PC-3 (cell line): ENCODE data around the gene PCNA. TPM values are rescaled to one million over a fixed set of nuclear protein-coding genes. Genes with fewer than 3 reads are reported as not detected.

ENCODE experiments used
- ATAC-seq: fragments of 200-7000 bp; cut with Tn5 transposase; 2 replicates; pipeline ENCODE4 v1.9.1; 2020; ENCODE audit warnings: mild to moderate bottlenecking, moderate library complexity
- BruUV-seq: library from RNA; stranded (reverse); fragments of 400-500 nt; replicated peaks from 2 replicates; lab custom pipeline; 2021; lab: Mats Ljungman, UMichigan
- CTCF ChIA-PET: fragments of 300-600 bp; sonication (Branson Sonifier 250); formaldehyde crosslinking; loops from one replicate; lab custom pipeline; 2022; ENCODE audit warnings: antibody characterized with exemption; lab: Charles Lee
- POLR2A ChIA-PET: fragments of 300-600 bp; sonication (Branson Sonifier 250); formaldehyde crosslinking; loops from one replicate; lab custom pipeline; 2022; ENCODE audit warnings: antibody characterized with exemption; ENCODE audit not compliant: unreplicated experiment; lab: Charles Lee
- DNase-seq: peaks from one replicate; pipeline ENCODE4 v3.0.0-alpha.2; 2015
- H2AFZ ChIP-seq: fragments of 300-600 bp; sonication (generic); 2 replicates; pipeline ENCODE4 v1.6.0; 2016; ENCODE audit warnings: antibody characterized with exemption, low read length
- H3F3A ChIP-seq: fragments of 300-600 bp; sonication (generic); one replicate; pipeline ENCODE4 v1.6.0; 2017; ENCODE audit warnings: antibody characterized with exemption, low read length, control low read depth, mild to moderate bottlenecking; ENCODE audit not compliant: unreplicated experiment
- H3K27ac ChIP-seq: fragments of 300-600 bp; sonication (generic); 2 replicates; pipeline ENCODE4 v1.5.1; 2016; ENCODE audit warnings: mild to moderate bottlenecking, low read length
- H3K27me3 ChIP-seq: fragments of 300-600 bp; sonication (generic); 2 replicates; pipeline ENCODE4 v1.6.1; 2016; ENCODE audit warnings: low read length, mixed read lengths
- H3K36me3 ChIP-seq: fragments of 300-600 bp; sonication (generic); 2 replicates; pipeline ENCODE4 v1.6.1; 2016; ENCODE audit warnings: low read depth, mixed run types, low read length, mixed read lengths
- H3K4me1 ChIP-seq: fragments of 300-600 bp; sonication (generic); 2 replicates; pipeline ENCODE4 v1.5.1; 2016; ENCODE audit warnings: low read length; ENCODE audit not compliant: insufficient read depth
- H3K4me2 ChIP-seq: fragments of 300-600 bp; sonication (generic); 2 replicates; pipeline ENCODE4 v1.6.0; 2016; ENCODE audit warnings: low read length
- H3K4me3 ChIP-seq: fragments of 300-600 bp; sonication (generic); 2 replicates; pipeline ENCODE4 v1.5.1; 2016; ENCODE audit warnings: mild to moderate bottlenecking, low read length, mixed read lengths
- H3K79me2 ChIP-seq: fragments of 300-600 bp; sonication (generic); 2 replicates; pipeline ENCODE4 v1.6.1; 2017; ENCODE audit warnings: low read length, mixed read lengths
- H3K9ac ChIP-seq: fragments of 300-600 bp; sonication (generic); 2 replicates; pipeline ENCODE4 v1.6.0; 2016; ENCODE audit warnings: mild to moderate bottlenecking, low read length
- H3K9me2 ChIP-seq: fragments of 300-600 bp; sonication (generic); replicated peaks from 2 replicates; pipeline ENCODE4 v1.6.1; 2016; ENCODE audit warnings: mixed run types, low read length, mixed read lengths
- H3K9me3 ChIP-seq: fragments of 300-600 bp; sonication (generic); 2 replicates; pipeline ENCODE4 v1.6.1; 2016; ENCODE audit warnings: low read length, mixed read lengths
- H4K20me1 ChIP-seq: fragments of 300-600 bp; sonication (generic); 2 replicates; pipeline ENCODE4 v1.6.1; 2016; ENCODE audit warnings: low read length, mixed read lengths
- CTCF ChIP-seq: fragments of 300-600 bp; sonication (generic); conservative IDR thresholded peaks from 2 replicates; pipeline ENCODE4 v1.5.1; 2017; ENCODE audit warnings: antibody characterized with exemption, low read depth, mild to moderate bottlenecking, low read length
- EZH2 ChIP-seq: fragments of 300-600 bp; sonication (generic); IDR thresholded peaks from one replicate; pipeline ENCODE4 v1.6.1; 2017; ENCODE audit warnings: antibody characterized with exemption, mild to moderate bottlenecking, low read length; ENCODE audit not compliant: unreplicated experiment
- EZH2phosphoT487 ChIP-seq: fragments of 300-600 bp; sonication (generic); IDR thresholded peaks from 2 replicates; pipeline ENCODE4 v1.6.1; 2018; ENCODE audit warnings: mild to moderate bottlenecking, antibody characterized with exemption, low read length, borderline replicate concordance
- intact Hi-C: fragments of 100-400 bp; cut with micrococcal nuclease; formaldehyde crosslinking; loops from 2 replicates; pipeline ENCODE4 v1.9.0; 2023
- total RNA-seq: library from RNA; depleted of rRNA; stranded (reverse); fragments of >200 nt; gene quantifications from 2 replicates; pipeline ENCODE4 v1.2.3, GENCODE V29; 2014

Gene PCNA
- total RNA-seq, 1 experiment from 2014 or later, result 286 TPM

- H3K4me2 ChIP-seq, result no peak overlapping the region
- no peaks in the 10 kb centered on the region for H3F3A ChIP-seq
- H3K36me3 ChIP-seq, result 0 out of 2 replicates have a peak, but pooled peaks cover 4% of the 10 kb centered on the region
- intact Hi-C loops, result no loop called here
- ChIA-PET POLR2A (no interaction called here), CTCF (no interaction called here)
- DNase-seq (no peak), ATAC-seq (no peak)
- H3K27ac ChIP-seq, result no peak overlapping the region
- no peak overlapping the region for H3K9ac ChIP-seq
- H3K79me2 ChIP-seq, result no peaks in the 10 kb centered on the region
- no TSS peak for BruUV-seq
- H3K9me3 ChIP-seq, result no peaks in the 10 kb centered on the region
- no peak overlapping the region for H2AFZ ChIP-seq
- H3K9me2 ChIP-seq, result no peaks in the 10 kb centered on the region
- H4K20me1 ChIP-seq, result no peaks in the 10 kb centered on the region
- no peaks in the 10 kb centered on the region for H3K4me1 ChIP-seq
- H3K27me3 ChIP-seq, result no peaks in the 10 kb centered on the region
- no peak for TF ChIP-seq EZH2phosphoT487
- no peak overlapping the region for H3K4me3 ChIP-seq
These were observed 26.9 kb downstream of the PCNA start for GRCh38 chr20:5092765-5093339.

- no peak overlapping the region for H3K27ac ChIP-seq
- no TSS peak for BruUV-seq
- CTCF ChIA-PET, result no interaction called here
- no peaks in the 10 kb centered on the region for H3K27me3 ChIP-seq
- H3K4me1 ChIP-seq, result no peaks in the 10 kb centered on the region
- H3K79me2 ChIP-seq, result no peaks in the 10 kb centered on the region
- no peak for ATAC-seq
- intact Hi-C loops, result no loop called here
- no peaks in the 10 kb centered on the region for H4K20me1 ChIP-seq
- TF ChIP-seq EZH2 (no peak), EZH2phosphoT487 (no peak), CTCF (no peak)
- H3K9me3 ChIP-seq, result no peaks in the 10 kb centered on the region
- no peak overlapping the region for H2AFZ ChIP-seq
- no peaks in the 10 kb centered on the region for H3K9me2 ChIP-seq
- H3K9ac ChIP-seq, result no peak overlapping the region
- POLR2A ChIA-PET, result no interaction called here
- no peak for DNase-seq
- no peak overlapping the region for H3K4me3 ChIP-seq
- H3K4me2 ChIP-seq, result no peak overlapping the region
- no peaks in the 10 kb centered on the region for H3F3A ChIP-seq
- 0 out of 2 replicates have a peak, but pooled peaks cover 4% of the 10 kb centered on the region for H3K36me3 ChIP-seq
These were observed 27.9 kb downstream of the PCNA start for GRCh38 chr20:5091902-5092301.

- Histone ChIP-seq H3K4me1 (no peaks in the 10 kb centered on the region), H3K27ac (no peak overlapping the region), H3K4me3 (no peak overlapping the region), H3K79me2 (no peaks in the 10 kb centered on the region), H3K9me2 (no peaks in the 10 kb centered on the region), H3K9ac (no peak overlapping the region), H3K36me3 (no peaks in the 10 kb centered on the region), H3K9me3 (no peaks in the 10 kb centered on the region), H3K27me3 (no peaks in the 10 kb centered on the region), H4K20me1 (no peaks in the 10 kb centered on the region), H3F3A (no peaks in the 10 kb centered on the region), H3K4me2 (no peak overlapping the region), H2AFZ (no peak overlapping the region)
- DNase-seq (no peak), ATAC-seq (no peak)
- intact Hi-C loops, result no loop called here
- CTCF ChIA-PET, result no interaction called here
- BruUV-seq, result no TSS peak
- no peak for TF ChIP-seq EZH2phosphoT487
- POLR2A ChIA-PET, result no interaction called here
These were observed 29.6 kb downstream of the PCNA start for GRCh38 chr20:5090191-5090590.

GRCh38 chr20:5088688-5089087 lies 31.1 kb downstream of the PCNA start:
- Histone ChIP-seq H3F3A (no peaks in the 10 kb centered on the region), H3K9ac (no peak overlapping the region), H3K27me3 (no peaks in the 10 kb centered on the region), H3K4me1 (no peaks in the 10 kb centered on the region), H3K9me2 (no peaks in the 10 kb centered on the region), H2AFZ (no peak overlapping the region), H4K20me1 (no peaks in the 10 kb centered on the region), H3K9me3 (no peaks in the 10 kb centered on the region), H3K27ac (no peak overlapping the region), H3K79me2 (no peaks in the 10 kb centered on the region), H3K36me3 (no peaks in the 10 kb centered on the region), H3K4me2 (no peak overlapping the region), H3K4me3 (no peak overlapping the region)
- TF ChIP-seq EZH2phosphoT487 (no peak), CTCF (no peak), EZH2 (no peak)
- ATAC-seq (no peak), DNase-seq (no peak)
- ChIA-PET CTCF (no interaction called here), POLR2A (no interaction called here)
- no TSS peak for BruUV-seq
- intact Hi-C loops, result no loop called here
